ENCODE data around the gene TOX3.

TOX3 gene

DNA sequence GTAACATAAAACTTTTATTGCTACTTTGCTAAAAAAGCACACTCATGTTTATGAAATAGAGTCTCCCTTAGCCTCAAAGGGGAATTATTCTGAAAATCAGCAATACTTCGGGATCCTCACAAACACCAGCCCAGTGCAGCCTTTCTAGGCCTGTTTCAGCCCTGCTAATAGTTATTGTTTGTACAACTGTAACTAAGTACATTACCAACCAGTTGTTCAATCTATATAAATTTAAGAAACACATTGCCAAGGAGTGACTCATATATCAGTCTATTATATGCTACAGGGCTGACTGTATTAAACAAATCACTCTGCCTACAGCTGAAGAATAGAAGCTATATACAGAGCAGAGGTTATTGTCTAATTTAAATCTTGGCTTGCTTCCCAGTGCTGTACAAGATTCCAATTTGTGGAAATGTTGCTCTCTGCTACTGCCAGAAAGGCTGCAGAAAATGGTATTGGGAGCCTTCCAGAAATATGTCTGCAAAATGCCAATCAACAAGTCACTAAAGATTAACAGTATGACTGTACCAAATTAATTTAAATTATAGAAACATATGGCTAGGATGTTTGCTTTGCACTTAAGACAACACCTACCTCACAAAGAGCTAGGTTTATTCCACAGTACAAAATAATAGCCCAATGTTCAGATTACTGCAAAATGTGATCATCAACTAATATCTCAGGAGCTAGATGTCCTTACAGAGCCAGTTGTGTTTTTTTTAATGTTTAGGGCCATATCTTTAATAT is 49.7 kb downstream of the TOX3 start:
- no CpG with 5 or more reads among the region's 1 CpG for WGBS, 2 donors (ENCODE audit: extremely low coverage in 2 of 2, insufficient read length in 2 of 2, insufficient replicate concordance in 1 of 2)
- Histone ChIP-seq H3K4me1 (ENCODE audit: control insufficient read depth in 2 of 2, insufficient read depth in 1 of 2, low read depth in 1 of 2, low read length in 2 of 2) (peaks cover 16 to 32% of the 10 kb centered on the region in 2 donors), H3K23ac (ENCODE audit: low read depth, low read length, poor library complexity) (no peak overlapping the region)

DNA sequence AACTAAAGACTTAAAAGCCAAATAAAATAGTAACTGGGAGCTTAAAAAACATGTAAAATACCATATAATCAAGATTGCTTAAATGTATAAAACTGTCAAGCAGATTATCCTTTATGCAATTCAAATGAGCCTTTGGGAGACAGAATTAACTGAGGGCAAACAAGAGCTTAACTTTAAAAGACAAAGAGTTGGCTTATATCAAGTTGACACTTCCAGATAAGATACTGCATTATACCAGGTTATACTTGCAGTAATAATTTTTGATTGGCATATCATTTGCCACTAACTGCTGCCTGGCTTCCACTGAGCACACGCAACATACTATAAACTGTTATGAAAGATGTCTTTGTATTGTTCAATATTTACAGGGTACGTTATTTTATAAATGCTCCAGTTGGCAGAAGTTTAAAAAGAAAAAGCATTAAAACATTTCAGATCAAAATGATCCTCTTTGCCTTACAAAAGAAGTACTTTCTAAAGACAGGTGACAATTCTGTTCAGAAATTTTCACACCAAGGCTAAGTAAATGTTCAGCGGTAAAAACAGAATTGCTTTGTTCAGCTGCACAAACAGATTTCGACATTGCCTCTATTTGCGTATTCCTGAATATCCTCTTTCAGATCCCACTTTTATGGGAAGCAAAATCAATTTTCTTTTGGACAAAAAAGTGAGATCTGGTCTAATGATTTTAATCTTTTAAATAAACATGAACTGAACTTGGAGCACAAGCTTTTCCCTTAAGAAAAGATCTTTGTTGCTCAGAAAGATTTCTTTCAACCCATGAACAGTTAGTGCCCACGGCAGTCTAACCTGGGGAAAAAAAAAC is 50.7 kb downstream of the TOX3 start:
- H3K4me3 ChIP-seq (ENCODE audit: low read length in 2 of 2): no peak overlapping the region
- H3K27me3 ChIP-seq (ENCODE audit: control insufficient read depth in 3 of 3, insufficient read depth in 3 of 3, low read depth in 1 of 3, low read length in 3 of 3): no peaks in the 10 kb centered on the region
- DNase-seq (ENCODE audit: low spot score): no peak
- H3K14ac ChIP-seq (ENCODE audit: low read length): no peak overlapping the region
- no peak overlapping the region for H4K8ac ChIP-seq (ENCODE audit: low read depth, low read length)
- no peak overlapping the region for H2BK120ac ChIP-seq (ENCODE audit: low read depth, low read length)
- no peak overlapping the region for H3K23ac ChIP-seq (ENCODE audit: low read depth, low read length, poor library complexity)
- WGBS, 2 donors (ENCODE audit: extremely low coverage in 2 of 2, insufficient read length in 2 of 2, insufficient replicate concordance in 1 of 2): no CpG with 5 or more reads among the region's 6 CpGs
- H3K4me2 ChIP-seq (ENCODE audit: insufficient read depth, low read length, poor library complexity, severe bottlenecking): no peak overlapping the region
- no peak overlapping the region for H3K4ac ChIP-seq (ENCODE audit: low read length)
- no peak overlapping the region for H3K18ac ChIP-seq (ENCODE audit: low read length)
- no peak overlapping the region for H2AFZ ChIP-seq (ENCODE audit: low read length)
- no peak overlapping the region for H2BK5ac ChIP-seq (ENCODE audit: low read length)
- H3K36me3 ChIP-seq (replicated peaks in 1 of 2; ENCODE audit: control insufficient read depth in 2 of 2, insufficient read depth in 2 of 2, low read length in 2 of 2): peaks cover 0 to 15% of the 10 kb centered on the region in 2 donors
- no peak overlapping the region for H3K27ac ChIP-seq (replicated peaks; ENCODE audit: low read length)
- H4K91ac ChIP-seq (ENCODE audit: low read depth, low read length, poor library complexity): no peak overlapping the region
- H2AK5ac ChIP-seq (ENCODE audit: low read depth, low read length): no peak overlapping the region
- H3K9me3 ChIP-seq (replicated peaks in 1 of 2; ENCODE audit: control insufficient read depth in 2 of 2, insufficient read depth in 1 of 2, low read depth in 1 of 2, low read length in 2 of 2): no peaks in the 10 kb centered on the region
- H3K79me1 ChIP-seq (ENCODE audit: low read depth, low read length): no peaks in the 10 kb centered on the region
- H3K4me1 ChIP-seq (ENCODE audit: control insufficient read depth in 2 of 2, insufficient read depth in 1 of 2, low read depth in 1 of 2, low read length in 2 of 2): peaks cover 15 to 32% of the 10 kb centered on the region in 2 donors
- H3K9ac ChIP-seq (ENCODE audit: low read depth, low read length, poor library complexity): no peak overlapping the region
- H2BK15ac ChIP-seq (ENCODE audit: low read length): no peak overlapping the region
- no peak overlapping the region for H2BK12ac ChIP-seq (ENCODE audit: low read length)

More for the DNA sequence above, 49.7 kb downstream of the TOX3 start:
- H3K27me3 ChIP-seq (ENCODE audit: control insufficient read depth in 3 of 3, insufficient read depth in 3 of 3, low read depth in 1 of 3, low read length in 3 of 3): no peaks in the 10 kb centered on the region
- no peak overlapping the region for H3K14ac ChIP-seq (ENCODE audit: low read length)
- no peak overlapping the region for H3K4ac ChIP-seq (ENCODE audit: low read length)
- no peak overlapping the region for H3K4me2 ChIP-seq (ENCODE audit: insufficient read depth, low read length, poor library complexity, severe bottlenecking)
- H2BK12ac ChIP-seq (ENCODE audit: low read length): no peak overlapping the region
- H3K36me3 ChIP-seq (replicated peaks in 1 of 2; ENCODE audit: control insufficient read depth in 2 of 2, insufficient read depth in 2 of 2, low read length in 2 of 2): peaks cover 0 to 8% of the 10 kb centered on the region in 2 donors
- H4K8ac ChIP-seq (ENCODE audit: low read depth, low read length): no peak overlapping the region
- no peak overlapping the region for H4K91ac ChIP-seq (ENCODE audit: low read depth, low read length, poor library complexity)
- no peak overlapping the region for H3K18ac ChIP-seq (ENCODE audit: low read length)
- no peak overlapping the region for H3K27ac ChIP-seq (replicated peaks; ENCODE audit: low read length)
- H3K4me3 ChIP-seq (ENCODE audit: low read length in 2 of 2): no peak overlapping the region
- no peak overlapping the region for H2BK15ac ChIP-seq (ENCODE audit: low read length)
- H3K79me1 ChIP-seq (ENCODE audit: low read depth, low read length): no peaks in the 10 kb centered on the region
- no peaks in the 10 kb centered on the region for H3K9me3 ChIP-seq (replicated peaks in 1 of 2; ENCODE audit: control insufficient read depth in 2 of 2, insufficient read depth in 1 of 2, low read depth in 1 of 2, low read length in 2 of 2)
- no peak for DNase-seq (ENCODE audit: low spot score)
- H3K9ac ChIP-seq (ENCODE audit: low read depth, low read length, poor library complexity): no peak overlapping the region
- no peak overlapping the region for H2BK120ac ChIP-seq (ENCODE audit: low read depth, low read length)
- H2AK5ac ChIP-seq (ENCODE audit: low read depth, low read length): no peak overlapping the region
- H2BK5ac ChIP-seq (ENCODE audit: low read length): no peak overlapping the region
- H2AFZ ChIP-seq (ENCODE audit: low read length): no peak overlapping the region

GRCh38 chr16:52494621-52495020 is 52.3 kb downstream of the TOX3 start:
- Histone ChIP-seq H3K4me3 (ENCODE audit: low read length in 2 of 2) (no peak overlapping the region), H3K9me3 (replicated peaks in 1 of 2; ENCODE audit: control insufficient read depth in 2 of 2, insufficient read depth in 1 of 2, low read depth in 1 of 2, low read length in 2 of 2) (peaks cover 2 to 5% of the 10 kb centered on the region in 2 donors), H3K14ac (ENCODE audit: low read length) (no peak overlapping the region), H3K79me1 (ENCODE audit: low read depth, low read length) (peaks cover 3% of the 10 kb centered on the region), H3K18ac (ENCODE audit: low read length) (no peak overlapping the region), H3K27me3 (ENCODE audit: control insufficient read depth in 3 of 3, insufficient read depth in 3 of 3, low read depth in 1 of 3, low read length in 3 of 3) (no peaks in the 10 kb centered on the region), H2AK5ac (ENCODE audit: low read depth, low read length) (no peak overlapping the region), H2BK120ac (ENCODE audit: low read depth, low read length) (no peak overlapping the region), H2BK5ac (ENCODE audit: low read length) (no peak overlapping the region), H3K9ac (ENCODE audit: low read depth, low read length, poor library complexity) (no peak overlapping the region), H2AFZ (ENCODE audit: low read length) (no peak overlapping the region), H2BK15ac (ENCODE audit: low read length) (no peak overlapping the region), H3K4me2 (ENCODE audit: insufficient read depth, low read length, poor library complexity, severe bottlenecking) (no peak overlapping the region), H3K23ac (ENCODE audit: low read depth, low read length, poor library complexity) (no peak overlapping the region), H3K36me3 (replicated peaks in 1 of 2; ENCODE audit: control insufficient read depth in 2 of 2, insufficient read depth in 2 of 2, low read length in 2 of 2) (peaks cover 0 to 24% of the 10 kb centered on the region in 2 donors), H4K8ac (ENCODE audit: low read depth, low read length) (no peak overlapping the region), H3K4me1 (ENCODE audit: control insufficient read depth in 2 of 2, insufficient read depth in 1 of 2, low read depth in 1 of 2, low read length in 2 of 2) (peaks cover 17 to 32% of the 10 kb centered on the region in 2 donors), H4K91ac (ENCODE audit: low read depth, low read length, poor library complexity) (no peak overlapping the region), H3K27ac (replicated peaks; ENCODE audit: low read length) (no peak overlapping the region), H3K4ac (ENCODE audit: low read length) (no peak overlapping the region), H2BK12ac (ENCODE audit: low read length) (no peak overlapping the region)
- no peak for DNase-seq (ENCODE audit: low spot score)
- no CpG with 5 or more reads among the region's 3 CpGs for WGBS, 2 donors (ENCODE audit: extremely low coverage in 2 of 2, insufficient read length in 2 of 2, insufficient replicate concordance in 1 of 2)

- H3K36me3 ChIP-seq (replicated peaks in 1 of 2; ENCODE audit: control insufficient read depth in 2 of 2, insufficient read depth in 2 of 2, low read length in 2 of 2): peaks cover 0 to 24% of the 10 kb centered on the region in 2 donors
- H3K4ac ChIP-seq (ENCODE audit: low read length): no peak overlapping the region
- H3K18ac ChIP-seq (ENCODE audit: low read length): no peak overlapping the region
- H2AFZ ChIP-seq (ENCODE audit: low read length): no peak overlapping the region
- H3K4me2 ChIP-seq (ENCODE audit: insufficient read depth, low read length, poor library complexity, severe bottlenecking): no peak overlapping the region
- H3K9me3 ChIP-seq (replicated peaks in 1 of 2; ENCODE audit: control insufficient read depth in 2 of 2, insufficient read depth in 1 of 2, low read depth in 1 of 2, low read length in 2 of 2): peaks cover 2 to 5% of the 10 kb centered on the region in 2 donors
- H2AK5ac ChIP-seq (ENCODE audit: low read depth, low read length): no peak overlapping the region
- peaks cover 15 to 29% of the 10 kb centered on the region in 2 donors for H3K4me1 ChIP-seq (ENCODE audit: control insufficient read depth in 2 of 2, insufficient read depth in 1 of 2, low read depth in 1 of 2, low read length in 2 of 2)
- H4K8ac ChIP-seq (ENCODE audit: low read depth, low read length): no peak overlapping the region
- H3K27me3 ChIP-seq (ENCODE audit: control insufficient read depth in 3 of 3, insufficient read depth in 3 of 3, low read depth in 1 of 3, low read length in 3 of 3): no peaks in the 10 kb centered on the region
- H3K23ac ChIP-seq (ENCODE audit: low read depth, low read length, poor library complexity): no peak overlapping the region
- no peak overlapping the region for H3K27ac ChIP-seq (replicated peaks; ENCODE audit: low read length)
- no peak for DNase-seq (ENCODE audit: low spot score)
- H2BK12ac ChIP-seq (ENCODE audit: low read length): no peak overlapping the region
- no peak overlapping the region for H3K14ac ChIP-seq (ENCODE audit: low read length)
- no peak overlapping the region for H2BK15ac ChIP-seq (ENCODE audit: low read length)
- no peak overlapping the region for H2BK120ac ChIP-seq (ENCODE audit: low read depth, low read length)
- no peak overlapping the region for H3K4me3 ChIP-seq (ENCODE audit: low read length in 2 of 2)
- H3K9ac ChIP-seq (ENCODE audit: low read depth, low read length, poor library complexity): no peak overlapping the region
- H2BK5ac ChIP-seq (ENCODE audit: low read length): no peak overlapping the region
- H3K79me1 ChIP-seq (ENCODE audit: low read depth, low read length): peaks cover 3% of the 10 kb centered on the region
- H4K91ac ChIP-seq (ENCODE audit: low read depth, low read length, poor library complexity): no peak overlapping the region
- WGBS, 2 donors (ENCODE audit: extremely low coverage in 2 of 2, insufficient read length in 2 of 2, insufficient replicate concordance in 1 of 2): no CpG with 5 or more reads among the region's 4 CpGs
Measured at GRCh38 chr16:52494145-52494544, 52.8 kb downstream of the TOX3 start.

Measured in neuronal stem cell (in vitro differentiated cells).